ENCODE data around the gene TCF19.
"Not testable (repeated sequence)": the region's sequence is repeated elsewhere in the genome, so short reads cannot be mapped to it uniquely, and the experiment has no call there.

DNA sequence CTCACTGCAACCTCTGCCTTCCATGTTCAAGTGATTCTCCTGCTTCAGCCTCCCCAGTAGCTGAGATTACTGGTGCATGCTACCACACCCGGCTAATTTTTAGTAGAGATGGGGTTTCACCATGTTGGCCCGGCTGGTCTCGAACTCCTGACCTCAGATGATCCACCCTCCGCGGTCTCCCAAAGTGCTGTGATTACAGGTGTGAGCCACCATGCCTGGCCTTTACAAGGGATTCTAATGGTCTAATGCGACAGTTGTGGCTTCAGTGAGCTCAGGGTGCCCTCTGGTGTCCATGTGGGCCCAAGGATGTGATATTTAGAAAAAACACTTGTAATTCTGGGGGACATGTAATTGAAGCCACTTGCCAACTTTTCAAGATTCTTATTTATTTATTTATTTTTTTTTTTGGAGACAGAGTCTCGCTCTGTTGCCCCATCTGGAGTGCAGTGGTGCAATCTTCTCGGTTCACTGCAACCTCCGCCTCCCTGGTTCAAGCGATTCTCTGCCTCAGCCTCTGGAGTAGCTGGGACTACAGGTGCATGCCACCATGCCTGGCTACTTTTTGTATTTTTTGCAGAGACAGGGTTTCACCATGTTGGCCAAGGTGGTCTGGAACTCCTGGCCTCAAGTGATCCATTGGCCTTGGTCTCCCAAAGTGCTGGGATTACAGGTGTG, 34.2 kb downstream of the TCF19 start:
- peak; percentile 61 for TF ChIP-seq CTCF (IDR thresholded peaks at IDR 0.05; ENCODE audit: low read depth, low read length)
- TF ChIP-seq EZH2phosphoT487 (IDR thresholded peaks at IDR 0.05; ENCODE audit: low read depth) = not testable (repeated sequence)

Data from OCI-LY3 (cell line).